Neuron (in vitro differentiated cells): ENCODE measurements around the gene GCA.

ENCODE experiments used
- H2AFZ ChIP-seq: one replicate; pipeline ENCODE4 v1.6.1; 2013; ENCODE audit warnings: low read depth, mild to moderate bottlenecking, inconsistent platforms, low read length, moderate library complexity
- H3K27me3 ChIP-seq: one replicate; pipeline ENCODE4 v1.6.1; 2013; ENCODE audit warnings: low read length; ENCODE audit not compliant: insufficient read depth
- H3K36me3 ChIP-seq: one replicate; pipeline ENCODE4 v1.6.1; 2013; ENCODE audit warnings: low read length; ENCODE audit not compliant: insufficient read depth
- H3K4me1 ChIP-seq: one replicate; pipeline ENCODE4 v1.6.1; 2013; ENCODE audit warnings: low read length; ENCODE audit not compliant: insufficient read depth
- H3K4me3 ChIP-seq: 2 replicates; pipeline ENCODE4 v1.5.1; 2013; ENCODE audit warnings: mild to moderate bottlenecking, low read length, moderate library complexity
- H3K9me3 ChIP-seq: one replicate; pipeline ENCODE4 v1.6.1; 2013; ENCODE audit warnings: low read length

GCA gene

GRCh38 chr2:162317058-162317742 lies 26.7 kb upstream of the GCA start:
- no peak overlapping the region for H3K4me3 ChIP-seq
- H3K27me3 ChIP-seq, result peaks cover 17% of the 10 kb centered on the region
- H2AFZ ChIP-seq, result no peak overlapping the region
- no peaks in the 10 kb centered on the region for H3K36me3 ChIP-seq
- H3K4me1 ChIP-seq, result no peaks in the 10 kb centered on the region
- no peaks in the 10 kb centered on the region for H3K9me3 ChIP-seq

DNA sequence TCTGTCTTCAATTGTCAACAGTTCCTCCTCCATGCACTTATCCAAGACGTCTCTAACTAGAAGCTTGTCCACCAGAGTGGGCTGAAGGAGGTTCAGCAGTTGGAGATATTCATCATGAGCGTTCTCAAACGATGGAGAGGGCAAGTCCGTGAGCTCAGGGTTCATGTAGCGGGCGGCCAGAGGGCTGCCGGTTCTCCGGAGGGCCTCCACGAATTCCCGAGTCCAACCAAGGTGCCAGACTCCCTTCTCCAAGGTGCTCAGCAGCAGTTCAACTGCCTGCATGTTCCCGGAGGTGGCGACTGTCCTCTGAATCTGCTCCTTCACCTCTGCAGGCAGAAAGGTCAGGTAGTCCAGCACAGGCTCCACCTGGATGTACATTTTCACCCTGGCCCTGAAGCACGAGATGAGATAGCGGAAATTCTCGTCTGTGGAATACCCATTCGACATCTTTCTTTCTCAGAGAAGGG lies 26.0 kb upstream of the GCA start:
- H3K4me1 ChIP-seq, result no peaks in the 10 kb centered on the region
- peak overlapping the region; percentile 38 for H3K4me3 ChIP-seq
- H2AFZ ChIP-seq, result peak overlapping the region; percentile 83
- H3K27me3 ChIP-seq, result peaks cover 17% of the 10 kb centered on the region
- H3K9me3 ChIP-seq, result no peaks in the 10 kb centered on the region
- no peaks in the 10 kb centered on the region for H3K36me3 ChIP-seq

- Histone ChIP-seq H3K27me3 (peaks cover 17% of the 10 kb centered on the region), H3K4me1 (no peaks in the 10 kb centered on the region), H3K36me3 (no peaks in the 10 kb centered on the region), H2AFZ (peak within 1 kb of the TSS; percentile 83), H3K9me3 (no peaks in the 10 kb centered on the region), H3K4me3 (peak within 1 kb of the TSS; percentile 38)
Measured at GRCh38 chr2:162318328-162319180, 25.4 kb upstream of the GCA start, which contains the start of gene IFIH1. IFIH1 (minus strand) TSS chr2:162318684; CDS start chr2:162318307, 377 bp downstream.

DNA sequence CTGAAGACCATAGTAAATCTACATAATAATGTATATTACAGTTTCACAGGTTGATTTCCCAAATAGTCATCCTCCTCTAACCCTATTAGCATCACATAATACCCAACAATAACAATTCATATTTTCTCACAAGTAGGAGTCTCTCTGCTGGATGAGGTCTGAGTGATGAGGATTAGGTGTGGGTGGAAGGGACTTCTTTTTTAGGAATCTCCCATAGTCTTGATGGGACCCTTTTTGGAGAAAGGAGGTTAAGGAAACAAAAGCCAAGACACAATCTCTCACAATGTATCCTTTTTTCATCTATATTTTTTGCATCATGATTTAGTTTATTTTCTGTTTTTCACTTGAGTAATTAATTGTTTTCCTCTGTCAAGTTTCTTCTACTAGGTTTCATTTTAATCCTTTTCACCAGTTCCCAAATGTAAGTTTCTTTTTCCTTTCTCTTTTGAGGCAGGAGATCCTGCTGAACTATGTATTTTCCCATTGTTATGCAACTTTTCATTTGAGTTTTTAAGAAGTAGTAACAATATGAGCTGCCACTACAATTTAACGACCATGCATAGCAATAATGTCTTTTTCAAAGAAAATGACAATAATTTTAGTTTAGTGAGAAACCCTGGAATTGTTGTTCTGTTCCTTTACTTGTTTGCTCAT lies 22.9 kb upstream of the GCA start:
- peaks cover 1% of the 10 kb centered on the region for H3K9me3 ChIP-seq
- H2AFZ ChIP-seq, result no peak overlapping the region
- H3K4me3 ChIP-seq, result no peak overlapping the region
- H3K27me3 ChIP-seq, result peaks cover 20% of the 10 kb centered on the region
- H3K4me1 ChIP-seq, result no peaks in the 10 kb centered on the region
- H3K36me3 ChIP-seq, result no peaks in the 10 kb centered on the region

DNA sequence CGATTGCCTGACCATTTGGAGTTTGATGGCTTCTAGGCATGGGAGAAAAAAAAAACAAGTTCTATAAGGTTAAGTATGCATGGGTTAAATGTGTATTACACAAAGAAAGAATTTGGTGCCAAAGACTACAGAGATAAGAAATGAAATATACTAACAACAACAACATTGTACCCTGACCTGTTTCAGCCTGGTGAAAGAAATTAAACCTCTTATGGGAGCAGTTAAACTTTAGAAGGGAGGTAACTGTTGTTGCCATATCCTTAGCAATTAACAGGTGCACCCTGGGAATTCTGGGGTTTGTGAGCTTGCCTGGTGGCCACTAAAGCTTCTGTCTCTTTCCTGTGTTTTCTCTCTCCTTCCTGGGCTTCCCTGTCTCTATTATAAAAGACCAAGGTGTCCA lies 19.0 kb upstream of the GCA start:
- no peak overlapping the region for H3K4me3 ChIP-seq
- no peaks in the 10 kb centered on the region for H3K4me1 ChIP-seq
- H3K36me3 ChIP-seq, result no peaks in the 10 kb centered on the region
- H3K27me3 ChIP-seq, result peaks cover 5% of the 10 kb centered on the region
- no peak overlapping the region for H2AFZ ChIP-seq
- H3K9me3 ChIP-seq, result peaks cover 1% of the 10 kb centered on the region

DNA sequence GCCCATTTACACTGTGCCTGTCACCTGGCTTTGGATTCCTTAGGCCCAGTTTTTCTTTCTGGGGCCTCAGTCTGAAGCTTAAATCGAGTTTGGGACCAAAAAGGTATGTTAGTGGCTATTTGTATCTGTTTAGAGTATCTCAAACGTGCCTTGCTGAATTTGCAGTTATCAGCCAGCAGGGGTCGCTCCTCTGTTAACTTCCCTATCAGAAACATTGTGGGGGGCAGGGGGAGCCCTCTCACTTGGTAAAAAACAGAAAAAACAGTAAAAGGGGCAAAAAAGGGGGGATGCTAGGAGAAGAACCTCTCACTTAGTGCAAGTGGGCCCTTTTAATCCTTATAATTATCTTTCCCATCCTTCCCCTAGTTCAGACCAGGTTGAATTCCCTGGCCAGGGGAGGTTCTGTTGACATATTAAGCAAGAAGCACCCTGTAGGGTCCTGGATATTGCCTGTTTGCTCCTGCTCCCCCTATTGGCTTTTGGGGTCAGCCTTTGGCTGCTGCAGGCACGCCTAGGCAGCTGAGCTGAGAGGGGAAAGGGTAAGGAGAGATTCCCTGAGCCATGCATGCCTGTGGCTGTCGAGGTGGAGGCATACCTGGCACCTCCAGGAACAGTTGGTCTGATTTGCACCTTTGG lies 16.7 kb upstream of the GCA start:
- Histone ChIP-seq H3K4me1 (no peaks in the 10 kb centered on the region), H3K36me3 (no peaks in the 10 kb centered on the region), H3K4me3 (no peak overlapping the region), H3K27me3 (peaks cover 3% of the 10 kb centered on the region), H3K9me3 (peaks cover 1% of the 10 kb centered on the region), H2AFZ (no peak overlapping the region)

DNA sequence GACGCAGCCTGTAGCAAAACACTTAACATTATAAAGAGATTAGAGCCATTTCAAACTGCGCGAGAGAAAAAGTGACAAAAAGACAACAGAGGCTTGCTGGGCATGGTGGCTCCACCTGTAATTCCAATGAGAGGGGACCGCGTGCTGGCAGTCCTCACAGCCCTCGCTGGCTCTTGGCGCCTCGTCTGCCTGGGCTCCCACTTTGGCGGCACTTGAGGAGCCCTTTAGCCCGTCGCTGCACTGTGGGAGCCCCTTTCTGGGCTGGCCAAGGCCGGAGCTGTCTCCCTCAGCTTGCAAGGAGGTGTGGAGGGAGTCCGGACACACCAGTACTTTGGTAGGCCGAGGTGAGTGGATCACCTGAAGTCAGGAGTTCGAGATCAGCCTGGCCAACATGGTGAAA lies 16.1 kb upstream of the GCA start:
- Histone ChIP-seq H3K4me3 (no peak overlapping the region), H2AFZ (no peak overlapping the region), H3K4me1 (no peaks in the 10 kb centered on the region), H3K36me3 (no peaks in the 10 kb centered on the region), H3K9me3 (peaks cover 1% of the 10 kb centered on the region), H3K27me3 (peaks cover 3% of the 10 kb centered on the region)

GRCh38 chr2:162328424-162329157 lies 15.3 kb upstream of the GCA start:
- Histone ChIP-seq H3K9me3 (peaks cover 1% of the 10 kb centered on the region), H3K4me1 (no peaks in the 10 kb centered on the region), H3K27me3 (peaks cover 3% of the 10 kb centered on the region), H3K4me3 (no peak overlapping the region), H3K36me3 (no peaks in the 10 kb centered on the region), H2AFZ (no peak overlapping the region)

DNA sequence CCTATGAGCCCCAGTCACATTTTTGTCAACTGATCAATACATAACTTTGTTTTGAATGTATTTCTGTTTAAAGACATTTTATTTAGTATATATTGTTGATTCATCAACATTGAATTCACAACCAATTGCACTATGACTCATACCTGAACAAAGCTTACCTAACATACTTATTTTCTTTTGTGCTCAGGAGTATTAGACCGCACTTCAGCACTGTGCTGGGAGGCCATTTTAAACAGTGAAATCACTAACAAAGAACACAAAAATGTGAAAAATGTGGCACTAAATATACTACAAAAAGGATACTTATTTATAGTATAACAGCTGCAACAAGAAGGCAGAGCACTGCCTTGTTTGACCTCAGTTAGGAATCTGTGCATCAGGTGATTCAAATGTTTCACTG lies 13.1 kb upstream of the GCA start:
- no peaks in the 10 kb centered on the region for H3K36me3 ChIP-seq
- no peaks in the 10 kb centered on the region for H3K9me3 ChIP-seq
- H2AFZ ChIP-seq, result no peak overlapping the region
- no peaks in the 10 kb centered on the region for H3K4me1 ChIP-seq
- no peaks in the 10 kb centered on the region for H3K27me3 ChIP-seq
- H3K4me3 ChIP-seq, result no peak overlapping the region

DNA sequence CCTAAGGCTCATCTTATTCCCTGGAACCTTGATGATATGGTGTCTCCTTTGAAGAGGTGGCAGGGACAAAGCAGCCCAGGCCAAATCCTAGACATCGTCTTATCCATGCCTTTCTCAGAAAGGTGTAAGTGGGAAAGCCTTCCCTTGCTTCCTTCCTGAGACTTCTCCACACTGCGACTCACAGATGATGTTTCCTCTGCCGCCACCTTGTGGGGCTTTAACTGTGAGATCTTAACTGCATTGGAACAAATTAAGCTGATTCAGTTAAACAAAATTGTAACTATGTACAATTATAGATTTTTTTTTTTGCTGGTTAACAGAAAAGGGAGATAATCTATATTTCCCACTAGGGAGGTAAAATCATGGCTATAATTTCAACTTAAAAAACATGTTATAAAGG lies 10.0 kb upstream of the GCA start:
- H3K4me3 ChIP-seq, result no peak overlapping the region
- H3K4me1 ChIP-seq, result peaks cover 4% of the 10 kb centered on the region
- H3K36me3 ChIP-seq, result no peaks in the 10 kb centered on the region
- H3K27me3 ChIP-seq, result no peaks in the 10 kb centered on the region
- no peak overlapping the region for H2AFZ ChIP-seq
- H3K9me3 ChIP-seq, result no peaks in the 10 kb centered on the region

GRCh38 chr2:162337868-162338267 lies 6.1 kb upstream of the GCA start:
- Histone ChIP-seq H3K4me1 (peaks cover 4% of the 10 kb centered on the region), H3K9me3 (no peaks in the 10 kb centered on the region), H2AFZ (no peak overlapping the region), H3K36me3 (no peaks in the 10 kb centered on the region), H3K4me3 (no peak overlapping the region), H3K27me3 (no peaks in the 10 kb centered on the region)

DNA sequence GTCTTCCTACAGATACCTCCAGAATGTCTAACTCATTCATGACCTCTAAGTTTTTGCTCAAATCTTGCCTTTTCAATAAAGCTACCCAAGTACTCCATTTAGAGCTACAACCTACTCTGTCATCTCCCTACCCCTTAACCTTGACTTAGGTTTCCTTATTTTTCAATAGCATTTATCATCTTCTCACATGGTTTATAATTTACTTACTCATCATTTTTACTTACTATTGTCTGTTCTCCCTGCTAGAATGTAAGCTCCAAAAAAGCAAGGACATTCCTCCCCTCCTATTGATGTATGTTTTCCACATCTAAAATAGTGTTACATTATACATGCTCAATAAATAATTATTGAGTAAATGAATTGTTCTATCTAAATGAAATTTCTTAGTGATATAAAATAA lies 3.1 kb upstream of the GCA start:
- no peaks in the 10 kb centered on the region for H3K27me3 ChIP-seq
- peaks cover 11% of the 10 kb centered on the region for H3K4me1 ChIP-seq
- no peaks in the 10 kb centered on the region for H3K9me3 ChIP-seq
- no peak overlapping the region for H2AFZ ChIP-seq
- H3K36me3 ChIP-seq, result no peaks in the 10 kb centered on the region
- no peak overlapping the region for H3K4me3 ChIP-seq
